NCI-H226 (cell line): ENCODE measurements around the gene PSD4.

Source experiments
- DNase-seq: peaks from one replicate; pipeline ENCODE4 v3.0.0-alpha.2; 2015

The PSD4 gene

DNA sequence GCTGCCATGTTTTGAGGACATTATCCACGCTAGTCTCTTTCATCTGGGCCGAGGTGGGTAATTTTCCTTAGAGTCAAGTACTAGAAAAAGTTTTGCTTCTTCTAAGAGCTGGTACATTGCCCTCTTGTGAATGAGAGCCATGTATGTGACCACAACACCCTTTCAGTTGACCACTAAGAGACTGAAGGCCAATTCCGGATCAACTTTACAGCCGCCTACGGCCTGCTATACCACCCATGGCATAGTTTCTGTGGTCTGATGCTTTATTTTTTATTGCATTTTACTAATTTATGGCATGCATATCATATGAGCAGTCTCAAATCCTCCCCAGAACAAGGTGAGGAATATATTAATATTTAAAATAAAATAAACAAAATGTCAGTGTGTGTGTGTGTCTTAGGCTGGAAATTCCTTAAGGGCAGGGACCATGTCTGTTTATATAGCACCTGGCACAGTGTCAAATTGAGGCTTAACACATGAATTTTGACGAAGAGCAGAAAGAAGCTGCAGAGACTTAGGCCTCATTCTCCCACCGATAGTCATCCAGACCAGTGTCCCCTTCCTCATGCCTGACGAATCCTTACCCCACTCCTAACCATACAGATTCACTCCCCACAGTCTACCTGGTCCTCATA lies 35.4 kb downstream of the PSD4 start:
- no peak for DNase-seq

DNA sequence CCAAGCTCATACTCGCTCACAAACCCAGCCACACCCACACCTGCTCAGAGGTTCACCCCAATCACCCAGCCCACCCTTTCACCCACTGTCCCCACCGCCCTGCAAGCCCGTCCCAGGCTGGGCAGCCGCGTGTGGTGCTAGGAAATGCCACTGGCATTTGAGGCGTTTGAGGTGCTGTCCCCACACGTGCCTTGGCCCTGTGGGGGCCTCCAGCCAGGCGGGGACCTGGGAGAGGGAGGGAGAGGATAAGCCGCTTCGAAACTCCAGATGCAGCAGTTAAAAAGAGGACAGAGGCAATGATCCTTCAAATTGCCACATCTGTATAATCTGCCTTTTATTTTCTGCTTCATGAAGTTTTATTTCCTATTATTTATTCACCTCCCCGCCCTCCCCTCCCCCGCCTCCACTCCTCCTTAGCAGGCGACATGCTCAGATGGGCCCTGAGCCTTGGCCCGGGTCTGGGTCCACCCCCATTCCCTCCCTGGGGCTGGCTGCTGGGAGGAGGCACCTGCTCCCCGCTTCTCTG lies 35.9 kb downstream of the PSD4 start:
- DNase-seq = no peak

DNA sequence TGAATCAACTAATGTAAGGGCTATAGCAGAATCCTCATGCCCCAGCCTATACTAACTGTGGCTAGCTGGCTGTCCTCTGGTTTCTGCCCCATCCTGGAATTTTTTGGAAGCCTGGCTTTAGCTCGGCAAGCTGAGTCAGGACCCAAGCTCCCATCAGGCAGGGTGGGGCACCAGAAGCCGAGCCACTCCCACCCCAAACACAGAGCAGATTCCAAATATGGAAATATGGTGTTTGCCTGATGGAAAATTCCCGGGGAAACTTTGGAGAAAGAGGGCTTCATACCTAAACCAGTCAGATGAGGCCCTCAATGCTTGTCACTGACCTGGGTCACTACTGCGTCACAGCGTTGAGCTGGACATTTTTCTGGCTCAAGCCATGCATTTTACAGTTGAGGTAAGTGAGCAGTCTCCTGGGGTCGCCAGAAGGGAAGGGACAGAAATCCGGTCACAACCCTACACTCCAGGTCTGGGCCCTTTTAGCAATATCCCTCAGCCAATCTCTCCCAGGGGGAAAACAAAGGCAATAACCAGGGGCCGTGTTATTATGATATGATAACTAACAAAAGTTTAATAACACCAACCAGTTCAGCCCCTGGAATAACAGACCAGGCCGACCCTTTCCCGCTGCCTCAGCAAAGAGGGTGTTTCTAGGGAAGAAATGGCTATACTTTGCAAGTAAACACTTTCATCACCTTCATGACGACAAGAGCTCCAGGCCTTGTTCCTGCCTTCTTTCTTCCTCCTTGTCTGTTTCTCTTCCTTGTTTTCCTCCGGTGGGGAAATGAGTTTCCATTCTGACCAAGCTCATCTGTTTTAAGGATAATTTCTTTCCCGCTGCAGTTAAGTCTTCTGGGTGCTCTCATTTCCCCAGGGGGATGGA lies 37.7 kb downstream of the PSD4 start:
- peak; percentile 74 for DNase-seq

DNA sequence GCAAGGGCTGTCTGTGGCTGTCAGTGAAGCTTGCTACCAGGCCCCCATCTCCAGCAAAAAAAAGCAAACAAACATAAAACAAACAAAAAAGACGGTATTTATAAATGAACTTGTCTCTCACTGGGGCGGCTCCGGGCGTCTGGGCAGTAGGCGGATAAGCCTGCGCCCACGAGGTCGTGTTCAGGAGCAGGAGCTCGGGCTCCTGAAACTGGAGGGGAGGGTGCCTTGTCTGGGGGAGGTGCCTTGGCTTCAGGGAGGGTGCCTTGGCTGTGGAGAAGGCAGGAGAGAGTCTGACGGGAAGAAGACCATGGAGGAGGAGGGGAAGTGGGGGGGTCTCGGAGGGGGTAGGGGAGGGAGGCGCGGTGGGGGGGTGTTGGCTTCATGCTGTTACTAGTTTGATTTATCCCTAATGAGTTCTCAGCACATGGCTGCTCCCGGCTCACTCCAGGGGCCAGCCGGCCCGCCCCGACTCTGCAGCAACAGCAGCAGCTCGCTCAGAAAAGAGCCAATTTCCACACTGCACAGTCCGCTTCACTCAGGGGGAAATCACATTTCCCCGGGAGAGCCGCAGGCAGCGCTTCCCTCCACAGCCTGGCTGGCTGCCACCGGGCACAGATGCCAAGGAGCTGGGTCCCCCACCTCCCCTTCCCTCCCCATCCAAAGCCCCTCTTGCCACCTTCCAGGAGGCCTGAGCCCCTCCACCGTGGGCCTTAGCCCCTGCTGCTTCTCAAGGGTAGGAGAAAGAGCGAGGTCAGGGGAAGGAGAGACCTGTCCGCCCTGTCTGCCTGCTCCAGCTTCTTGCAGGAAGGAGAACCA lies 38.7 kb downstream of the PSD4 start:
- no peak for DNase-seq

DNA sequence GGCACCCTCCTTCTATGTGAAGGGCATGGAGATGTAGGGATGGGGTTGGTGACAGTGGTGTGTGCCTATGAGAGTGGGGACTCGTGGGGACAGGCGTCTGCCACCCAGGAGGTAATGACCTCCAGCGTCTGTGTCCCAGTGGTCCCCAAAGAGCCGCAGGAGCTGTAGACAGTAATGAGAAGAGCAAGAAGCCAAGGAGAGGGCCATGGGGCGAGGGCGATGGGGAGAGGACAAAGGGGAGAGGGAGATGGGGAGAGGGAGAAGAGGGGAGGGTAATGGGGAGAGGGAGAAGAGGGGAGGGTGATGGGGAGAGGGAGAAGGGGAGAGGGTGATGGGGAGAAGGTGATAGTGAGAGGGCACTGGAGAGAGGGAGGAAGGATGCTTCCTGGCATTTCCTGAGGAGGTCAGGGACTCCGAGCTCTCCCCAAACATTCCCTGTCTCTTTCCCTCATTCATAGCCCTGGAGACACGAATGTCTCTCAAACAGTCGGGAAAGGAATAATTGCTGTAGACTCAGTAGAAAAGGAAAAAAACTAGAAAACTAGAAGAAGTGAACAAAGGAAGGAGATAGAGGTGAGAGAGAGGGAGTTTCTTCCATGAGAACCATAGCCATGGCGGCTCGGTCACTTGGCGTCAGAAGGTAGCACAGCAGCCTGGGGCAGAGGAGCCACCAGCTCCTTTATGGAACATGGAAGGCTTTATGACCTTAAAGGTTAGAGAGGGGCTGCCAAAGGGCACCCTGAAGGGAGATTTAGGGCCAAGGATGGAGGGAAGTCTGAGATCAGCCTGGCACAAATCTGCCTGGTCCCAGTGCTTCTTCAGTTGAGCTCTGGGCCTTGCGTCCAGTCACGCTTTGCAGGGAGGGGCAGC lies 39.5 kb downstream of the PSD4 start:
- DNase-seq = no peak

GRCh38 chr2:113214141-113214540 lies 40.4 kb downstream of the PSD4 start:
- no peak for DNase-seq

DNA sequence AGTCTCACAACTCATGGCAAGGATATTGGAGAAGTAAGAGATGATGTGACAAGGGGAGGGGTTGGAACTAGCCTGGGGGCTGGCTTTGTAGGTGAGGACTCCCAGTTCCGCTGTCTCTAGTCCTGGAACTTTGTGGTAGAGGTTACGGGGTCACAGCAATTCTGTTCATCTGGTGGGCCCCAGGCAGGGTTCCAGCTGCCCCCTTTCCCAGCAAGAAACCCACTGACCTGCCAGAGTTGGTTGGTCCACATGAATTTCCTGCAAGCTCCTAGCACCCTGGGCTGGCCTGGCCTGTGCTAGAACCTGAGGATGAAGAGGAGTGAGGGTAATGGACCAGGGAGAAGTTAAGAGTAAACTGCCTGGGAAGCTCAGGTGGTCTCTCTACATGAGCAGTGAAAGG lies 41.3 kb downstream of the PSD4 start:
- no peak for DNase-seq

DNA sequence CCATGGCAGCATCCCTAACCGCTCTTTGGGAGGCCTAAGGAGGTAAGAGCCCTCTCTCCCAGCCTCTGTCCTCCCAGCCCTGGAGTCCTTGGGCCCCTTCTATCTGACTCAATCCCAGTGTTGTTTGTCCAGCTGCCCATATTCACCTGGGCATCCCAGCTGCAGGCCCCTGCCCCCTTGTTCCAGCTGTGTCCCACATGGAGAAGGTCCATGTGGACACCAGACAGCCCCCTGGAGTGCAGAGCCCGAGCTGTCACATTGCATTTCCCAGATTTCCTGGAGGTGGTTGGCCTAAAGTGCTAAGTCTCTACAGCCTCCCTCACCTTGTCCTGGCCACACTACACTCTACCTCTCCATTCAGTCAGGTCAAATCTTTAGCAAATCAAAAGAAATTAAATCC lies 42.5 kb downstream of the PSD4 start:
- no peak for DNase-seq

- DNase-seq = no peak
These were observed 43.2 kb downstream of the PSD4 start for GRCh38 chr2:113216891-113217454.

GRCh38 chr2:113217455-113218282 lies 43.9 kb downstream of the PSD4 start:
- DNase-seq = no peak

- no peak for DNase-seq
These were observed 44.7 kb downstream of the PSD4 start for GRCh38 chr2:113218283-113219091.

GRCh38 chr2:113219092-113219441 lies 45.3 kb downstream of the PSD4 start:
- DNase-seq = no peak

DNA sequence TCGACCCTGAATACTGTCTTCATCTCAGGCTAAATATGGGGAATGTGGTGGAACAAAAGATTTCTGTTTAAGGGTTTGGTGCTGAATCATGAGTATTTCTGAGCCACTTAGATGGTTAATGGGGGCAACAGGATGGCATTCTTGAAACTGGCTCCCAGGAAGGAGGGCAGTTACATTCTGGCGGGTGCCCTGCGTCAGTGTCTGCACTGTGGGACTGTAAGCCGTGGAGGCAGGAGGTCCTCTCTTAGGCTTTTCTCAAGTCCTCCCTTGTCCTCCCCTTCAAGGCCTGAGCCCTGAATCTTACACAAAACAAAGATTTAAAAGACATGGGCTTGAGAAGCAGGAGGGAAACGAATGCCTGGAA lies 45.7 kb downstream of the PSD4 start:
- DNase-seq = no peak

GRCh38 chr2:113219889-113220641 lies 46.3 kb downstream of the PSD4 start:
- peak; percentile 76 for DNase-seq

GRCh38 chr2:113220970-113221708 lies 47.4 kb downstream of the PSD4 start:
- no peak for DNase-seq

- no peak for DNase-seq
These were observed 48.1 kb downstream of the PSD4 start for GRCh38 chr2:113221846-113222245.

- no peak for DNase-seq
These were observed 50.0 kb downstream of the PSD4 start for GRCh38 chr2:113223813-113224212.

- no peak for DNase-seq
These were observed 51.0 kb downstream of the PSD4 start for GRCh38 chr2:113224647-113225236.
